ENCODE data around the gene PRIMA1.

PRIMA1 gene

DNA sequence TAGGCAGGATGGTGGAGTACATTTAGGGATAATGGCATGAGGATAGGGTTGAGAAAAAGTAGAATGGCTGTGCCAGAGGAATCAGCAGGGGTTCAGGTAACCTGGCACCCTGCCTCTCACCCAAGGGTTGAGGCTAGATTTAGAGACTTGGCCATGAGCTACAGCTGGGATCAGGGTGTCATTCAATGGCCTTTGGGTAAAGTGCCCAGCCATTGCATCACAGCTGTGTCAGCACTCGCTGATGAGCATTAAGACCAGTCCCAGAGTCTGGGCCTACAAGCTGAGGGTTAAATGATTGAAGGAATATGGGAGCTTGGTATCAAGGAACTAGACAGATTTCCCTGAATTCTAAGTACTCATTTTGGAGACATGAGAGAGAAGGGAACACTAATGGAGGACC is 113.9 kb downstream of the PRIMA1 start:
- DNase-seq (ENCODE audit: low spot score) = no peak

DNA sequence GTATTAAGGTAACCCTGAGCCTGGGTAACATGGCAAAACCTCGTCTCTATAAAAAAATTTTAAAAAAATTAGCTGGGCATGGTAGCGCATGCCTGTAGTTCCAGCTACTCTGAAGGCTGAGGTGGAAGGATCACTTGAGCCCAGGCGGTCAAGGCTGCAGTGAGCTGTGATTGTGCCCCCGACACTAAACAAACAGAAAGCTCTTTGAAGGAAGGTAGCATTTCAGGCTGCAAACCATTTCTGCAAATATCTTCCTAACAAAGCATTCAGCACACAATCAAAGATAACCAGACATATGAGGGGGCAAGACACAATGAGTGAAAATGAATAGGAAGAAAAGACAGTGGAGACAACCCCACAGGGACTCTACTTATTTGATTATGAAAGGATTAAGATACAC is 118.7 kb downstream of the PRIMA1 start:
- no peak for DNase-seq (ENCODE audit: low spot score)

Data from COLO829 (cell line).